Kasumi-1 (cell line): ENCODE measurements around the gene GNB4.

Experiments
- DNase-seq, 2 experiments: peaks; one replicate each; lab custom pipeline; 2025; lab: John Stamatoyannopoulos, UW

Gene GNB4

GRCh38 chr3:179355996-179356395 lies 95.3 kb downstream of the GNB4 start:
- DNase-seq: no peak

- peak; percentile 15 to 31 for DNase-seq
Observed at GRCh38 chr3:179348325-179349013, 102.8 kb downstream of the GNB4 start.

GRCh38 chr3:179347345-179348194 lies 103.7 kb downstream of the GNB4 start, which contains the start of gene MFN1:
MFN1 (plus strand) TSS chr3:179347709; CDS start chr3:179348852, 1,143 bp downstream.
- peak; percentile 95 to 96 for DNase-seq
